NCI-H2196 (cell line): Measurements from ENCODE around the gene PRAMEF14.
"Not testable (repeated sequence)": the region's sequence is repeated elsewhere in the genome, so short reads cannot be mapped to it uniquely, and the experiment has no call there.

Experiments
- DNase-seq: peaks from one replicate; lab custom pipeline; 2025; ENCODE audit not compliant: unreplicated experiment; lab: John Stamatoyannopoulos, UW

Gene PRAMEF14, protein sequence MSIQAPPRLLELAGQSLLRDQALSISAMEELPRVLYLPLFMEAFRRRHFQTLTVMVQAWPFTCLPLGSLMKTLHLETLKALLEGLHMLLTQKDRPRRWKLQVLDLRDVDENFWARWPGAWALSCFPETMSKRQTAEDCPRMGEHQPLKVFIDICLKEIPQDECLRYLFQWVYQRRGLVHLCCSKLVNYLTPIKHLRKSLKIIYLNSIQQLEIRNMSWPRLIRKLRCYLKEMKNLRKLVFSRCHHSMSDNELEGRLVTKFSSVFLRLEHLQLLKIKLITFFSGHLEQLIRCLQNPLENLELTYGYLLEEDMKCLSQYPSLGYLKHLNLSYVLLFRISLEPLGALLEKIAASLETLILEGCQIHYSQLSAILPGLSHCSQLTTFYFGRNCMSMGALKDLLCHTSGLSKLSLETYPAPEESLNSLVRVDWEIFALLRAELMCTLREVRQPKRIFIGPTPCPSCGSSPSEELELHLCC

DNA sequence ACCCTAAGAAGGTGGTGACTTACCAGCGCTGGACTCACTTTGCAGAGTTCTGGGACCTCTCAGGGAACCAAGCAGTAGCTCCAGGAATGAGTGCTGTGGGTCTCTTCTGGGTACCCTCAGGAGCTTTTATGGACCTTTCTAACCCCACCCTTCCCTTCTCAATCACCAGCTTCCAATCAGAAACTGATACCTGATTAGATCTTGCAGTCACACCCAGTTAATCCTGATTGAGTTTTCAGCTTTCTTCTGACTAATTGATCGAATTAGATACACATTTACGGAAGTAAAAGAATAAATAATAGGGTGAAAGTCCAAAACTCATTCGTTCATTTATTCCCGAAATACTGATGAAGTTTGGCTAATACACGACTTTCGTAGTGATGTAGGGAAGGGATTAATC is at the start of gene PRAMEF14:
Gene PRAMEF14 (minus strand): TSS at position 101 of the 400 bp plus-strand sequence. CDS start 1,820 bp downstream, outside the sequence.
- DNase-seq, result not testable (repeated sequence)

DNA sequence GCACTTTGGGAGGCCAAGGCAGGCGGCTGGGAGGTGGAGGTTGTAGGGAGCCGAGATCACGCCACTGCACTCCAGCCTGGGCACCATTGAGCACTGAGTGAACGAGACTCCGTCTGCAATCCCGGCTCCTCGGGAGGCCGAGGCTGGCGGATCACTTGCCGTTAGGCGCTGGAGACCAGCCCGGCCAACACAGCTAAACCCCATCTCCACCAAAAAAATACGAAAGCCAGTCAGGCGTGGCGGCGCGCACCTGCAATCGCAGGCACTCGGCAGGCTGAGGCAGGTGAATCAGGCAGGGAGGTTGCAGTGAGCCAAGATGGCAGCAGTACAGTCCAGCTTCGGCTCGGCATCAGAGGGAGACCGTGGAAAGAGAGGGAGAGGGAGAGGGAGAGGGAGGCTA is 48.4 kb upstream of the PRAMEF14 start:
- not testable (repeated sequence) for DNase-seq

DNA sequence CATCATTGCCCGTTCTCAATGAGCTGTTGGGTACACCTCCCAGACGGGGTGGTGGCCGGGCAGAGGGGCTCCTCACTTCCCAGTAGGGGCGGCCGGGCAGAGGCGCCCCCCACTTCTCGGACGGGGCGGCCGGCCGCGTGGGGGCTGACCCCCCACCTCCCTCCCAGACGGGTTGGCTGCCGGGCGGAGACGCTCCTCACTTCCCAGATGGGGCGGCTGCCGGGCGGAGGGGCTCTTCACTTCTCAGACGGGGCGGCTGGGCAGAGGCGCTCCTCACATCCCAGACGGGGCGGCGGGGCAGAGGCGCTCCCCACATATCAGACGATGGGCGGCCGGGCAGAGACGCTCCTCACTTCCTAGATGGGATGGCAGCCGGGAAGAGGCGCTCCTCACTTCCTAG is 47.8 kb upstream of the PRAMEF14 start:
- not testable (repeated sequence) for DNase-seq

DNA sequence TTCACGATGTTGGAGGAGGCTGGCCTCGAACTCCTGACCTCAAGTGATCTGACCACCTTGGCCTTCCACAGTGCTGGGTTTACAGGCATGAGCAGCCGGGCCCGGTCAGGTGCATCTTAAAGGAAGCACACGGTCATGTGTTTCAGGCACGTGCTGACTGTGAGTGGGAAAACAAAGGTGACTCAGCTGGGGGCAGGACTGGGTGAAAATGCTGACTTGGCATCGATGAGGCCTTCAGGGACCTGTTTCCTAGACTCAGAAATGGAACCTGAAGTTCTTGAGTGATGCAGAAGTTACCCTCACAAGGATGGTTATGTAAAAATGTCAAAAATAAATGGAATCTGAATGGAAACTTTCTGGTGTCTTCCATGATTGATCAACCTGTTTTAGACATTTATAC is 46.1 kb upstream of the PRAMEF14 start:
- not testable (repeated sequence) for DNase-seq

DNA sequence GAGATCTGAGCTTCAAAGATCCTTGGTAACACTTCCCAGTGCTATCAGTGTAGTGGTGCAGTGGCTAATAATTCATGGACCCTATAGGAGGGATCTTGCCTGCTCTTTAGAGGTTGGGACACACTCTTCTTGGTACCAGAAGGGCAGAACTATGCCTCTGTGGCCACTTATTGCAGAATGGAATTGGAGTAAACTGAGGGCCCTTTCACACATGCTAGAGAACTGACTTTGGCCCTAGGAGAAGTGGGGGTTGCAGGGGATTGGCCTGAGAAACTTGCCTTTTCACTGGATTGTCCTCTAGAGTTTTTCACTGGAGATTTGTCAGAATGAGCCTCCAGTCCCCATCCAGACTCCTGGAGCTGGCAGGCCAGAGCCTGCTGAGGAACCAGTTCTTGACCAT is 42.4 kb upstream of the PRAMEF14 start, which contains the start of gene PRAMEF17:
Gene PRAMEF17 (plus strand): TSS at position 301 of the 400 bp plus-strand sequence. CDS start 26 bp downstream, at position 327.
- DNase-seq, result not testable (repeated sequence)

DNA sequence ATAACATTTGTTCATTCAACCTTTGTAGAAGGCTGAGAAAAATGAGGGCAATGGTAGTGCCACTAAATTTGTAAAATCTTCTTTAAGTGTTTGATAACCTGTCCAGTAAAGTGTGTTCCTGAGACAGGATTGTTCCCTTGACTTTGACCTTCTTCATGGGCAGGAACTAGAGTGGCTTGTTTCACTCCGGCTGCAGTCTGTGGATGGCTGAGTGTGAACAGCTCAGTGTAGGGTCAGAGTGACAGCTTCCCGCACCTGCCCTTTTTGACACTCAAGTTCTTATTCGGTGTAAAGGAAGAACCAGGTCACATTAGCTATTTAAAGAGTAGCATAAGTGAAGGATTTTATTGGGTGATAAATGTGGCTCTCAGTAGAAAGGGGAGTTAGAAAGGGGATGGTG is 33.4 kb upstream of the PRAMEF14 start:
- not testable (repeated sequence) for DNase-seq

DNA sequence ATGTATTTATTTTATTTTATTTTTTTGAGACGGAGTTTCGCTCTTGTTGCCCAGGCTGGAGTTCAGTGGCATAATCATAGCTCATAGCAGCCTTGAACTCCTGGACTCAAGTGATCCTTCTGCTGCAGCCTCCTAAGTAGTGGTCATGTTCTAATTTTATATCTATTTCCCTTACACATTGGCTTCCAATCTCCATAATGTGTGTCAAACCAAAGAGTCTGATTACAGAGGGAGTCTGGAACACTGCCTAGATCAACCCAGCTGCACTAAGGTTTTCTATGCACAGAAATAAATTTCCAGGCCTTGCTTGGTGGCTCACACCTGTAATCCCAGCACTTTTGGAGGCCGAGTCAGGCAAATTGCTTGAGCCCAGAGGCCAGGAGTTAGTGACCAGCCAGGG is 32.0 kb upstream of the PRAMEF14 start:
- DNase-seq, result not testable (repeated sequence)

DNA sequence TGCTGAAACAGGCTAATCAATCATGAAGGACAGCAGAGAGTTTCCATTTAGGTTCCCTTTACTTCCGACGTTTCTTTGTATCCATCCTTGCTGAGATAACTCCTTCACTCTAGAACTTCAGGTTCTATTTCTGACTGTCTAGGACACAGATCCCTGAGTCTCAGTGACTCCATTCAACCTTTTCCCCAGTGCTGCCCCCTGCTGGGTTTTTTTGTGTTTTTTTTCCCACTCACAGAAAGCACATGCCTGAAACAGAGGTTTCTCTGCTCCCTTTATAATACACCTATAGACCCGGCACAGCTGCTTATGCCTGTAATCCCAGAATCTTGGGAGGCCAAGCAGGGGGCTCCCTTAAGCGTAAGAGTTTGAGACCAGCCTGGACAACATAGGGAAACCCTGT is 21.6 kb upstream of the PRAMEF14 start:
- not testable (repeated sequence) for DNase-seq

DNA sequence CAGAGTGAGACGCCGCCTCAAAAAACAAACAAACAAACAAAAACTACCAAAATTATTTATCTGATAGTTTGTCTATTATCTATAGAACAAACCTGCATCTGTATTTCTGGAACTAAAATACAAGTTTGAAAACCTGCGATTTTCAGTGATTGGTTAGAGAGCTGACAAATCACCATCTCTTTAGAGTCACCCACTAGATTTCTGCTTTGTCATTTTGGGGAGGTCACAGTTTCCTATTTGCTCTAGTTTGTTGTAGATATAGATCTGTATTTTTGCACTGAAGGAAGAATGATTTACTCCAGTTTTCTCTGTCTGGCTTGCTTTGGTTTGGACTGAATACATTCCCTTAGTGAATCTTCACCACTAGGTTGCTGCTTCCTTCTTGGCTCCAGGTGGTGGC is 19.6 kb upstream of the PRAMEF14 start:
- not testable (repeated sequence) for DNase-seq

DNA sequence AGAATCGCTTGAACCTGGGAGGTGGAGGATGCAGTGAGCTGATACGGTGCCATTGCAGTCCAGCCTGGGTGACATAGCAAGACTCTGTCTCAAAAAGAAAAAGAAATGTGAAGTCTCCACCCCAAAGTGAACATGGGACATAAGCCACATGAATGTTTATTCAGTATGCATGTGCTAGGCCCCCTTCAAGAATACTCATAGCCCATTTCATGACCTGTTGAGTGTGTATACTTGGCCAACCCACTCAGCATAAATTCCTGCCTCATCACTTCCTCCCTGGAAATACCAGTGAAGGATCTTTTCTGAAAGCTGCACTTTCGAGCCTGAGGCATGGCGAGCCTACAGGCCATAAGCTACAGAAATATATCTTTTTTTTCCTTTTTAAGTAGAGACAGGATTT is 18.0 kb upstream of the PRAMEF14 start:
- not testable (repeated sequence) for DNase-seq

DNA sequence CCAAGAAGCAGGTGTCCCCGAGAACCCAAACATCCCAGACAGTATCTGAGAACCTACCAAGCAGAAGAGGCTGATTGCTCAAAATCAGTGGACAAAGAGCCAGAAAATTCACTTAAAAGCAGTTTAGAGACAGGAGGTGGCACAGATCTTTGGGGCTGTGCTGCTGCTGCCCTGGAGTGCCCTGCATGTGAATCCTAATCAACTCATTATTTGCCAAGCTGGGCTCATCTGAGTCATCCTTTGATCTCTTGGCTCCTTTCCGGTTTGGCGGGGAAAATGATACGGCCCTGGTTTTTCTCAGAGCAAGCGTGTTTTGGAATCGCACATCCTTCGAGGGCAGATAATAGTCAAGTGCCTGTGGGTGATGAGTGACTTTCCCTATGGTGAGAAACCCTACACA is 15.4 kb upstream of the PRAMEF14 start:
- DNase-seq, result not testable (repeated sequence)

DNA sequence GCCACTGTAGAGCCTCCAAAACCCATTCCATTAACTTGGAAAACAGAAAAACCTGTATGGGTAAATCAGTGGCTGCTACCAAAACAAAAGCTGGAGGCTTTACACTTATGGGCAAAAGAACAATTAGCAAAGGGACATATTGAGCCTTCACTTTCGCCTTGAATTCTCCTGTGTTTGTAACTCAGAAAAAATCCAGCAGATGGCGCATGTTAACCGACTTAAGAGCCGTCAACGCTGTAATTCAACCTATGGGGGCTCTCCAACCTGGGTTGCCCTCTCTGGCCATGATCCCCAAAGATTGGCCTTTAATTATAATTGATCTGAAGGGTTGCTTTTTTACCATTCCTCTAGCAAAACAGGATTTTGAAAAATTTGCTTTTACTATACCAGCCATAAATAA is 9.8 kb upstream of the PRAMEF14 start:
- DNase-seq, result peak; percentile 70

DNA sequence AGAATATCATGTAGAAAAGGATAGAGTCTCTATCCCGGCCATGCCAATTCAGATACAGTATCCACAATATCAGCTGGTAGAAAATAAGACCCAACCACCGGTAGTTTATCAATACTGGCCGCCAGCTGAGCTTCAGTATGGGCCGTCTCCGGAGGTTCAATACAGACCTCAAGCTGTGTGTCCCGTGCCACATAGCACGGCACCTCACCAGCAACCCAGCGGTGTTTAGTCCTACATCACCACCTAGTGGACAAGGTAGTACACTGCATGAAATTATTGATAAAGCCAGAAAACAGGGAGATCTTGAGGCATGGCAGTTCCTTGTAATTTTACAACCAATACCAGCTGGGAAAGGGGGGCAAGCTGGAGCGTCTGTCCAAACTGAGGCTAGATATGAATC is 7.5 kb upstream of the PRAMEF14 start:
- not testable (repeated sequence) for DNase-seq

DNA sequence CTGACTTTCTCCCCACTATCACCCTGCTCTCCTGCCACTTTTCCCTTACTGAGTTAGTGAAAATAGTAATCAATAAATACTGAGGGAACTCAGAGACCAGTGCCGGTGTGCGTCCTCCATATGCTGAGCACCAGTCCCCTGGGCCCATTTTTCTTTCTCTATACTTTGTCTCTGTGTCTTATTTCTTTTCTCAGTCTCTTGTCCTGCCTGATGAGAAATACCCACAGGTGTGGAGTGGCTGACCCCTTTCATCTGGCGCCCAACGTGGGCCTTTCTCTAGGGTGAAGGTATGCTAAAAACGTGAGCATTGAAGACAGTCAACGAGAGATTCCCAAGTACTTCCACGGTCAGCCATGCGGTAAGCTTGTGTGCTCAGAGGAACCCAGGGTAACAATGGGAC is 6.5 kb upstream of the PRAMEF14 start:
- not testable (repeated sequence) for DNase-seq

DNA sequence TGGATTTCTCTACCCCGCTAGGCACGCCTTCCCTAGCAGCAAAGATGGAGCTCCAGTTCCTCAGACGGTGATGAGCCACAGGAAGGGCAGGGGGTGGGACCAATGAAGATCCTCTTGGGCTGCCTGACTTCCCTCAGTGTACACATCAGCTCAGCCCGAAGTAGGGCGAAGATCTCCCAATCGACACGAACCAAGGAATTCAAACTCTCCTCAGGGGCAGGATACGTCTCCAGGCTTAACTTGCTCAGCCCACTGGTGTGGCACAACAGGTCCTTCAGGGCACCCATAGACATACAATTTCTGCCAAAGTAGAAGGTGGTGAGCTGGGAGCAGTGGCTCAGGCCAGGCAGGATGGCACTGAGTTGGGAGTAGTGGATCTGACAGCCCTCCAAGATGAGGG is 4.4 kb downstream of the PRAMEF14 start:
- not testable (repeated sequence) for DNase-seq

DNA sequence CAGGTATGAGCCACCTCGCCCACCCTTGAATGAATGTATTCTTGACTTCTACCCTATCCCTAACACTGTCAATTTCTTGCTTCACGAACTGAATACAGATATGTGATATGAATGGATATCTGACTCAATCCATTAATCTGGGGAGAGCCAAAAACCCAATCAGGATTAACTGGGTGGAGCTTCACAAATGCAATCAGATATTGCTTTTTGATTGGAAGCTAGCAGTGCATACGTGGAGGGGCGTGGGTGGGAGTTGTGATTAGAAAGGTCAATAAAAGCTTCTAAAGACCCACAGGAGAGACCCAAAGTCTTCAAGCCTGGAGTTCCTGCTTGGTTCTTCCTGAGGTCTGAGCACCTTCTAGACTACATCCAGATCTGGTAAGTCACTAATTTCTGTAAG is 31.7 kb downstream of the PRAMEF14 start, which contains the start of gene PRAMEF15:
Gene PRAMEF15 (plus strand): TSS at position 301 of the 400 bp plus-strand sequence. CDS start 2,827 bp downstream, outside the sequence.
- not testable (repeated sequence) for DNase-seq

DNA sequence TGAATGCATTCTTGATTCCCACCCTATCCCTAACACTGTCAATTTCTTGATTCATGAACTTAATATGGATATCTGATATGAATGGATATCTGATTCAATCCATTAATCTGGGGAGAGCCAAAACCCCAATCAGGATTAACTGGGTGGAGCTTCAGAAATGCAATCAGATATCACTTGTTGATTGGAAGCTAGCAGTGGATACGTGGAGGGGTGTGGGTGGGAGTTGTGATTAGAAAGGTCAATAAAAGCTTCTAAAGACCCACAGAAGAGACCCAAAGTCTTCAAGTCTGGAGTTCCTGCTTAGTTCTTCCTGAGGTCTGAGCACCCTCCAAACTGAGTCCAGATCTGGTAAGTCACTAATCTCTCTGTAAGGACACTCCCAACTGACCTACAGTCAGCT is 43.7 kb downstream of the PRAMEF14 start, which contains the start of gene PRAMEF33:
Gene PRAMEF33 (plus strand): TSS at position 301 of the 400 bp plus-strand sequence. CDS start 2,416 bp downstream, outside the sequence.
- DNase-seq, result not testable (repeated sequence)

DNA sequence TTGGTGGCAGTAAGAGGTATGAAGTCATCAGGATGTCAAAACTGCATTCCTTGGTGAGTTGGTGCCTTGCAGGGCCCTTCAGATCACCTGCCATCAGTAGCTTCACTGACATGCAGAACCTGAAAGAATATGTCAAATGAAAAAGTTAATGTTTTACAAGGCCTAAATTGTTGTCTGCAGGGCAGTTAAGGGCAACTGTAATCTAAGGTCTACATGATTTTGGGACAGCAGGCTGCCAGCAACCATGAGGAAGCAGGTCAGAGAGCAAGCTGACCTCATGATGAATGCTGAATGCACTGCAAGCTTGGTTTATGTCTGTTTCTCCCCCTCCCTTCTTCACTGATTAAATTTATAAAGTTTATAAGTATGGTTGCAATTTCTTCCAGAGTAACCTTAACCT is 44.7 kb downstream of the PRAMEF14 start:
- DNase-seq, result not testable (repeated sequence)

DNA sequence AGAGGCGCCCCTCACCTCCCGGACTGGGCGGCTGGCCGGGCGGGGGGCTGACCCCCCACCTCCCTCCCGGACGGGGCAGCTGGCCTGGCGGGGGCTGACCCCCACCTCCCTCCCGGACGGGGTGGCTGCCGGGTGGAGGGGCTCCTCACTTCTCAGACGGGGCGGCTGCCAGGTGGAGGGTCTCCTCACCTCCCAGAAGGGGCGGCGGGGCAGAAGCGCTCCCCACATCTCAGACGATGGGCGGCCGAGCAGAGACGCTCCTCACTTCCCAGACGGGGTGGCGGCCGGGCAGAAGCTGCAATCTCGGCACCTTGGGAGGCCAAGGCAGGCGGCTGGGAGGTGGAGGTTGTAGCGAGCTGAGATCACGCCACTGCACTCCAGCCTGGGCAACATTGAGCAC is 48.2 kb downstream of the PRAMEF14 start:
- not testable (repeated sequence) for DNase-seq

DNA sequence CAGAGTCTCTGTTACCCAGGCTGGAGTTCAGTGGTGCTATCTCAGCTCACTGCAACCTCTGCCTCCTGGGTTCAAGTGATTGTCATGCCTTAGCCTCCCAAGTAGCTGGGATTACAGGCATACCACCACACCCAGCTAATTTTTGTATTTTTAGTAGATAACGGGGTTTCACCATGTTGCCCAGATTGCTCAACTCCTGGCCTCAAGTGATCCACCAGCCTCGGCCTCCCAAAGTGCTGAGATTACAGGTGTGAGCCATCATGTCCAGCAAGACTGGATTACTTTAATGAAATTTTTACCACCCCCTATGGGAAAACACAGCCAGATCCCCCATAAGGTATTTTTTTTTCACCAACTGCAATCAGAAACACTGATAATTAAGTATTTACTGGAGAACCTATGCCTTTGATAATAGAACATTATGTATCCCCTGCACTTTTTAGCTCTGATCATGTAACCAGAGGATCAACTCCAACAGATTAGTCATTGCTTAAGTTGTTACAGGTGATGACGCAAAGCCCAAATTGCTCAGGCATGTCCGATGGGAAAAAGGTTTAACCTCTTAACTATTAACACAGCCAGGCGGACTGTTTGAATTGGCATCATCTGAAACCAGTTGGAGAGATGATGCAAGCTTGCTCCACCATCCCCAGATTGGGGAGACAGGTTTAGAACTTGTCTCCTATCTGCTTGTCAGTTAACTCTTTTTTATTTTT is 49.6 kb downstream of the PRAMEF14 start:
- DNase-seq, result not testable (repeated sequence)
